Ramos (cell line): Measurements from ENCODE around the gene ZBBX.

Experiments
- in situ Hi-C: fragments of 300-500 bp; cut with MboI; formaldehyde crosslinking; loops from one replicate; pipeline ENCODE4 v1.14.3; 2022; ENCODE audit warnings: low sequenced_read_pairs; ENCODE audit not compliant: unreplicated experiment

The ZBBX gene

GRCh38 chr3:167318306-167318705 is 61.8 kb downstream of the ZBBX start:
- in situ Hi-C loops, result no loop called here

GRCh38 chr3:167306319-167306718 is 73.8 kb downstream of the ZBBX start:
- in situ Hi-C loops, result no loop called here

GRCh38 chr3:167305340-167305890 is 74.7 kb downstream of the ZBBX start:
- in situ Hi-C loops, result no loop called here

DNA sequence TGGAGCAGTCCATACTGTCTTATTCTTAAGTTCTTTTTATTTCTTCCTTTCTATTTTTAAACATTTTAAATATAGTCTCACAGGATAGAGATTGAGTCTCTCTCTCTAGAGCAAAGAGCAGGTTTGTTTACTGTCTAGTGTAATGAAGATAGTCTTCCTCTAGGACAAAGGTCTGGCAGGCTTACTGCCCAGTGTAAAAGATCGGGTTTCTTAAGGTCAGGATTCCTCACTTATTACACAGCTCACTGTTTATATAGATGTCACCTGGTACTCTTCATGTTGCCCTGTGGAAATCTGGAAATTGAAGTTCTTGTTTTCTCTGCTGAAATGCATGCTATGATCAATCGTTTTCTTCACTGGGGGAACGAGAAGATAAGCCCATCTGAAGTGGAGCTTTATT is 76.0 kb downstream of the ZBBX start:
- in situ Hi-C loops, result no loop called here

DNA sequence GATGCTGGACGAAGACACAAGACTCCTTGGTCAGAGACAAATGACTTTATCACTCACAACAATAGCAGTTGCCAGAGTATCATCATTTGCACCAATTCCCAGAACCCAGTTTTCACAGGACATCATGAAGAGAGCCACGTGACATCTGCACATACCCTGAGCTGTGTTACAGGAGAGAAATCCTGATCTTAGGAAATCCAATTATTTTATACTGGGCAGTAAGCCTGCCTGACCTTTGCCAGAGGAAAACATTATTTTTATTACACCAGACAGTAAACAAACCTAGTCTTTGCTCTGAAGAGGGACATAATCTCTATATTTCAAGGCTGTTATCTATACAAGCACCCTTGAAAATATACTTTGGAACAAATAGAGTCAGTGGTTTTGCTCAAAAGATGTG is 77.4 kb downstream of the ZBBX start:
- in situ Hi-C loops, result no loop called here

DNA sequence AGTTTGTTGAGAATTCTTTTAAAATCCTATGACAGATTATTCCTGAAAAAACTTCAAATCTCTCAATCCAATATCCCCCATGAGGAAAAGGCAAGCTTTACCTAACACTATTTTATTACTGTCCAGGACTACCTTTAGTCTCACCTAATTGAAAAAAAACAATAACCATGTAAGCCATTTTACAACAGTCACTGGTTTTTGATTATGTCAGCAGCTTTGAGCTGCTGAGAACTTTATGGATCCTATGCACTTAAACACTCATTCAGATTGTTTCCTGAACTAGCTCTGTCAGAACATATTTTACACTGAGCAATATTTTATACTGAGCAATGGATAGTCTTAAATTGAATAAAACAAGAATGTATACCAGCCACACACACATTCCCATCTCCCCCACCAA is 79.9 kb downstream of the ZBBX start:
- in situ Hi-C loops, result no loop called here

DNA sequence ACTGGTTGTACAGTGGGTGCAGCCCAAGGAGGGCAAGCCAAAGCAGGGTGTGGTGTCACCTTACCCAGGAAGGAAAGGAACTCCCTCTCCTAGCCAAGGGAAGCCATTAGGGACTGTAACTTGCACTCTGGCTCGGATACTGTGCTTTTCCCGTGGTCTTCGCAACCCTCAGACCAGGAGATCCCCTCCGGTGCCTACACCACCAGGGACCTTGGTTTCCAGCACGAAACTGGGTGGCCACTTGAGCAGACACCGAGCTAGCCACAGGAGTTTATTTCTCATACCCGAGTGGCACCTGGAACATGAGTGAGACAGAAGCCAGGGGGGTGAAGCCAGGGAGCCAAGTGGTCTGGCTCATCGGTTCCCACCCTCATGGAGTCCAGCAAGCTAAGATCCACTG is 90.7 kb downstream of the ZBBX start:
- in situ Hi-C loops, result no loop called here

DNA sequence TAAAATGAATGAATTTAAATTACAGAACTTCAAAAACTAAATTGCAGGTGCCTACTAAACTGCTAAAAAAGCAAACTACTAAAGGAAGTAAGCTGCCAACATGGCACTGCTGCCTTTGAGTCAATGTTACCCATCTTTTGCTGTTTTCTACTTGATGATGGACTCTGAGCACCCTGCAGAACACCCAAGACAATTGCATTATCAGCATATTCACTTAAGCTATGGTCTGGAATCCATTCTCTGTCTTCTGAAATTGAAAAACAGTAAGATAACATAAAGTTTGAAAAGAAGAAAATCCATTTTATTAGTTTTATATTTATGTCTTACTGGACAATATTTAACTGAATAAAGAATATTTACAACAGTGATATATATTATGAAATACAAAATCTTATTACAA is 91.4 kb downstream of the ZBBX start:
- in situ Hi-C loops, result no loop called here

DNA sequence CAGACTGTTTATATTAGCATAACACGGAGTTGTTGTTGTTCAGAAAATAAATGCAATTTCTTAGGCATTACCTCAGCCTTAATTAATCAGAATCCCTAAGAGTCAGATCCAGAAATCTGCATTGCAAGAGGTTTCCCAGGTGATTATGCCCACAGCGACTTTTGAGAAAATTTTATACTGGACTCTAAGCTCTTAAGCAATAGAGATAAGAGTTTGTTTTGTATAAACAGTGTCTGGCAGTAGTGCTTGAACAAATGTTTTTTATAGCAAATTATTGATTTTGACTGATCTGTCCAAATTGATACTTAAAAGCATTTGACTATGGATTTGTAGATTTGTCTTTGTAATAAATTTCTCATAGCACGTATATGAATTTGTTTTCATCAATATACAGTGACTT is 92.8 kb downstream of the ZBBX start:
- in situ Hi-C loops, result no loop called here

GRCh38 chr3:167274141-167274874 is 105.8 kb downstream of the ZBBX start:
- in situ Hi-C loops, result no loop called here

GRCh38 chr3:167253037-167253436 is 127.1 kb downstream of the ZBBX start:
- in situ Hi-C loops, result no loop called here

GRCh38 chr3:167251678-167252077 is 128.4 kb downstream of the ZBBX start:
- in situ Hi-C loops, result no loop called here

GRCh38 chr3:167246252-167246651 is 133.8 kb downstream of the ZBBX start:
- in situ Hi-C loops, result no loop called here

DNA sequence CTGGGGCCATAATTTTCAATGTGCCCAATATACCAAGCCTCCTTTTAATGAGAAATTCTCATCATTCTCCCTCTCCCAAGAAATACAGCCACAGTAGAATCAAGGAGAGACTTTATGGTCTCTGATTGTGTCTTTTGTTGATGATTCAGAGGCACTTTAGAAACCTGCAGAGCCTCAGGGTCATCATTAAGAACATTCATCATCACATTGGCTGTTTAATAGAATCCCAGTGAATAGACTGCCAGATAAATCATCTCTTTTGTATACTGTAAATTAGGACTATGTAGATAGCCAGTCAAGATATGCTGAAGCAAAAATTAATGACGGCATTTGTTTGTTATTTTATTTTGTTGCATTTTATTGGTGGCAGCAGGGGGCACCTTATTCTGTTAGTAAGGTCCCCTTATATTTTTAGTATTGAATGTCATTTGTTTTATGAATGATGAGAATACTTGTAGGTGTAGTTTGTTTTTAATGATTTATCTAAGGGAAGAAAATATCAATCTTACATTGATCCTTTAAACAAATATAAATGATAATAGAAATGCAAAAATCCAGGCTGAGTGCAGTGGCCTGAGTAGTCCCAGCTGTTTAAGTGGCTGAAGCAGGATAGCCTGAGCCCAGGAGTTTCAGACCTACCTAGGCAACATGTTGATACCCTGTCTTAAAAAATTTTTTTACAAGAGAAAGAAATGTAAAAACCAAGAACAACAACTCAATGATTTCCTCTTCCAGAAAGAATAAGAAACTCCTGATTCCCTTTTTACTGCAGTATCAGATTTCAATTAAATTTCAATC is 138.8 kb downstream of the ZBBX start:
- in situ Hi-C loops, result no loop called here

GRCh38 chr3:167228135-167228534 is 152.0 kb downstream of the ZBBX start:
- in situ Hi-C loops, result no loop called here

DNA sequence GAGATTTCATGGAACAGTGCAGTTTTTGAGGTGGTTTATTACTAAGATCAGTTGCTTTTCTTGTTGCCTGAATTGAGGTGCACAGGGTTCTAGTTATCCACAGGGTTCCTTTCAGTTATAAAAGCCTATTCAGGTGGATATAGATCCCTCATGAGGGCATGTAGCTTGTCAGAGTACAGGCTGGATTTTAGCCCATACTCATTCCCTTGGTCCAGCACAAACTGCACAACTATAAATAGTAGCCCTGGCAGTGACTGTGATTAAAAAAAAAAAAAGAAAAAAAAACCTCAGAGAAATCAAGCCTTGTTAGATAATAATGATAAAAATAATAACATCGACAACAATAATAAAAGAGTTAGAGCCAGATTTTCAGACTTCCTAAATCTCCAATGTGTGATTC is 154.3 kb downstream of the ZBBX start:
- in situ Hi-C loops, result no loop called here

- in situ Hi-C loops, result no loop called here
Observed at GRCh38 chr3:167209011-167209410, 171.1 kb downstream of the ZBBX start.

DNA sequence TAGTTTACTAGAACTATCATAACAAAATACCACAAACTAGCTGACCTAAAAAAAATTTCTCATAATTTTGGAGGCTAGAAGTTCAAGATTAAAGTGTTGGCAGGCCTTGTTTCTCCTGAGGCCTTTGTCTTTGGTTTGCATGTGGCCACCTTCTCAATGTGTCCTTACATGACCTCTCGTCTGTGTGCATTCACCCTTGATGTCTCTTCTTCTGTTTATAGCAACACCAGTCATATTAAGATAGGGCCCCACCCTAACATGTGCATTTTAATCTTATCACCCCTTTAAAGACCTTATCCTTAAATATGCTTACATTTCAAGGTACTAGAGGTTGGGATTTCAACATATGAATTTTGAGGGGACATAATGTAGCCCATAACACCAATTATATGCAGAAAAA is 177.0 kb downstream of the ZBBX start:
- in situ Hi-C loops, result no loop called here

GRCh38 chr3:167198949-167199600 is 181.0 kb downstream of the ZBBX start:
- in situ Hi-C loops, result no loop called here
